Measurements from ENCODE around the gene MYBBP1A.

DNA sequence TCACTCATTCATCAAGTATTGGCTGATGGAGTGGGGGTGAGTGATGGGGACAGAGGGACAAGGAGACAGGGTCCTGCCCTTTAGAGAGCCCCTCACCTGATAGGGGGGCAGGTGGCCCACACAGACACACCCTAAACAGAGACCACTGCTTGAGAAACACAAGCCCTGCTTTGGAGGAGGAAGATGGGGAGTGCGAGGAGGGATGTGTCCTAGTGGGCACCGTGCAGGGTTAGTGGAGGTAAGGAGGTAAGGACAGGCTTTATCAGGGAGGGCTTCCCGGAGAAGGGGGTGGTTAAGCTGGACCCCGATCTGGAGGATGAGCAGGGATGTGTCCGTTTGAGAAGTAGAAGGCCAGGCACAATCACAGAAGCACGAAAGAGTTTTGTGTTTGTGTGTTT lies 21.0 kb upstream of the MYBBP1A start:
- no peak for TF ChIP-seq MAFK (IDR thresholded peaks at IDR 0.05; ENCODE audit: low read depth, low read length)
- TF ChIP-seq CTCF (conservative IDR thresholded peaks at IDR 0.05; ENCODE audit: low read depth, low read length): no peak
- no peak for TF ChIP-seq POLR2A (IDR thresholded peaks at IDR 0.05; ENCODE audit: low read depth, low read length)
